Ovary (tissue), 9 donors: ENCODE results near the gene ZNF415. TPM values are rescaled to one million over a fixed set of nuclear protein-coding genes. Genes with fewer than 3 reads are reported as not detected.

ENCODE experiments used
- DNase-seq, 5 donors: peaks; one replicate each; pipeline ENCODE4 v3.0.0-alpha.2; 2019 to 2020
- H3K27ac ChIP-seq, 2 donors: fragments of 200-600 bp; one replicate each; pipeline versions ENCODE4 v1.5.1 to v1.8.0; 2019 to 2022
- H3K27me3 ChIP-seq: fragments of 200-600 bp; one replicate; pipeline ENCODE4 v1.8.0; 2022
- H3K36me3 ChIP-seq: fragments of 200-600 bp; sonication (generic); one replicate; pipeline ENCODE4 v1.5.1; 2019
- H3K4me1 ChIP-seq: one replicate; pipeline ENCODE4 v1.8.1; 2013; ENCODE audit warnings: mild to moderate bottlenecking, moderate library complexity; ENCODE audit not compliant: insufficient read depth
- H3K4me3 ChIP-seq: fragments of 200-600 bp; sonication (generic); one replicate; pipeline ENCODE4 v1.5.1; 2017
- H3K9me3 ChIP-seq, 2 donors: fragments of 200-600 bp in 1 of 2; sonication (generic) in 1 of 2; one replicate each; pipeline versions ENCODE4 v1.5.1 to v1.8.1; 2013 to 2019; ENCODE audit warnings: mild to moderate bottlenecking in 1 of 2, moderate library complexity in 1 of 2
- CTCF ChIP-seq, 3 donors: fragments of 450-650 bp in 2 of 3; fragments of 200-600 bp in 1 of 3; IDR thresholded peaks; one replicate each; pipeline versions ENCODE4 v1.5.1 to v1.8.0; 2016 to 2022; ENCODE audit warnings: antibody characterized with exemption in 3 of 3, mild to moderate bottlenecking in 1 of 3
- EP300 ChIP-seq: sonication (generic); formaldehyde crosslinking; IDR thresholded peaks from one replicate; pipeline ENCODE4 v1.6.1; 2017; ENCODE audit warnings: antibody characterized with exemption
- POLR2A ChIP-seq: fragments of 450-650 bp; IDR thresholded peaks from one replicate; pipeline ENCODE4 v1.6.1; 2017; ENCODE audit warnings: antibody characterized with exemption, mild to moderate bottlenecking, moderate library complexity
- WGBS, 3 donors: extraction: QIAGEN DNeasy Blood & Tissue Kit in 1 of 3; methylation state at CpG; one replicate each; pipeline versions ENCODE4 v1.1.5 to v1.1.7; 2013 to 2017; 5-methylcytosine and 5-hydroxymethylcytosine counted together
- intact Hi-C, 4 donors: fragments of 100-400 bp; cut with DNase I; formaldehyde crosslinking; loops; one replicate each; pipeline versions ENCODE4 v1.11.0 to v1.15.1; 2022 to 2023
- polyA plus RNA-seq, 2 donors: library from polyadenylated mRNA; stranded (reverse); fragments of 200-250 nt in 1 of 2; fragments of 350-450 nt in 1 of 2; fragmentation: Illumina TruSeq in 1 of 2; extraction: RNeasy Lipid Tissue Mini Kit (QIAGEN cat#74804) in 1 of 2; gene quantifications; one replicate each; pipeline ENCODE4 v1.2.3, GENCODE V29; 2013 to 2014
- total RNA-seq, 7 donors: library from RNA; depleted of rRNA in 2 of 7; stranded (reverse); fragments of >200 nt in 2 of 7; fragmentation: NEBNext Ultra II Directional in 3 of 7; extraction: Animal tissue kit (Norgen Biotek cat#: 25700) in 3 of 7; gene quantifications; one replicate each; pipeline versions ENCODE4 v1.1.0 to v1.2.4, GENCODE V29; 2016 to 2023
- donor health status: DM: no; HTN: no; CAD: no; lungs with moderate emphysema.
- donor health status: DM: no; HTN: no; CAD: no.
- donor health status: Bipolar disorder and iron deficiency.
- donor health status: DM: yes; HTN: yes; CAD: no.
- donor health status: DM: no; HTN: no; CAD: no.
- donor health status: DM: yes; HTN: yes; CAD: no.

Gene ZNF415
- total and polyA plus RNA-seq, 9 donors = 7.0 to 18.6 (median 12.4) TPM

- peaks cover 0 to 22% of the 10 kb centered on the region in 2 donors for H3K9me3 ChIP-seq
- 94 to 97% (median 96%) methylated on average over 3 of the region's 3 CpGs for WGBS, 3 donors
Observed at GRCh38 chr19:53165691-53166091, 33.0 kb upstream of the ZNF415 start.

GRCh38 chr19:53161123-53161522 is 28.4 kb upstream of the ZNF415 start:
- WGBS, 3 donors = 47 to 65% (median 60%) methylated on average over 3 of the region's 3 CpGs
- H3K27me3 ChIP-seq = no peaks in the 10 kb centered on the region
- no peak for TF ChIP-seq POLR2A
- no peak for TF ChIP-seq CTCF (IDR thresholded peaks at IDR 0.05)
- TF ChIP-seq EP300 = no peak
- intact Hi-C loops = no loop called here
- no peaks in the 10 kb centered on the region for H3K4me1 ChIP-seq
- no peak overlapping the region for H3K27ac ChIP-seq
- peaks cover 0 to 21% of the 10 kb centered on the region in 2 donors for H3K9me3 ChIP-seq
- no peak overlapping the region for H3K4me3 ChIP-seq
- no peak for DNase-seq
- no peaks in the 10 kb centered on the region for H3K36me3 ChIP-seq

More at GRCh38 chr19:53165691-53166091, 33.0 kb upstream of the ZNF415 start:
- Histone ChIP-seq H3K4me3 (no peak overlapping the region), H3K36me3 (no peaks in the 10 kb centered on the region), H3K27ac (no peak overlapping the region), H3K27me3 (no peaks in the 10 kb centered on the region), H3K4me1 (no peaks in the 10 kb centered on the region)
- no peak for DNase-seq
- intact Hi-C loops = no loop called here
- TF ChIP-seq EP300 = no peak
- TF ChIP-seq POLR2A = no peak
- no peak for TF ChIP-seq CTCF (IDR thresholded peaks at IDR 0.05)

DNA sequence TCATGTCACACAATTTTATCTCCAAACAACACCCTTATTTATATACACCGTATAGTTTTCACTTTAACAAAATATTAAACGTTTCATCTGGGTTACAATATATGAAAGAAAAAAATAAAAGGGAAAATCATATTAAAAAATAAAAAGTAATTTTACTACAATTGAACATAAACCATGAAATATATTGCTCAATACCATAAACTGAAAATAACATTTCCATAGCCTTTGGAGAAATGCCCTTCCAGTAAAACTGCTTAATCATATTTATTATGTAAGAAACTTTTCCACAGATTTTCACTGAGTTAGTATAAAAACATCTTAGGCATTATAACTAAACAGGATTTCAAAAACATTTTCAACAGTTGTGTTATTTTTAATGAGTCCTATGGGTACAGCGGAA is 27.6 kb upstream of the ZNF415 start:
- Histone ChIP-seq H3K27me3 (no peaks in the 10 kb centered on the region), H3K4me3 (no peak overlapping the region), H3K27ac (no peak overlapping the region), H3K36me3 (no peaks in the 10 kb centered on the region), H3K4me1 (no peaks in the 10 kb centered on the region), H3K9me3 (peaks cover 0 to 13% of the 10 kb centered on the region in 2 donors)
- WGBS, 3 donors = 88 to 92% (median 89%) methylated on average over 3 of the region's 3 CpGs
- DNase-seq = no peak
- TF ChIP-seq POLR2A (no peak), CTCF (IDR thresholded peaks at IDR 0.05) (no peak), EP300 (no peak)
- intact Hi-C loops = no loop called here

- intact Hi-C loops = no loop called here
- DNase-seq = peak; percentile 29 to 56 (median 40)
- WGBS, 3 donors = 1% methylated on average over 38 to 41 of the region's 41 CpGs
- Histone ChIP-seq H3K4me1 (no peaks in the 10 kb centered on the region), H3K9me3 (no peaks in the 10 kb centered on the region), H3K4me3 (peak overlapping the region; percentile 45), H3K36me3 (no peaks in the 10 kb centered on the region), H3K27me3 (no peaks in the 10 kb centered on the region), H3K27ac (peak overlapping the region in 1 of 2 donors; percentile 33)
- TF ChIP-seq CTCF (IDR thresholded peaks at IDR 0.05) (no peak), POLR2A (no peak), EP300 (no peak)
Observed at GRCh38 chr19:53158119-53158656, 25.5 kb upstream of the ZNF415 start.
